Activated T-cell treated with anti-CD3 and anti-CD28 coated beads for 24 hours (primary cell): ENCODE results near the gene ELOVL6.
"Not testable (repeated sequence)": the region's sequence is repeated elsewhere in the genome, so short reads cannot be mapped to it uniquely, and the experiment has no call there.

ENCODE experiments used
- DNase-seq: peaks from one replicate; pipeline ENCODE4 v3.0.0-alpha.2; 2020; ENCODE audit warnings: low read depth

Gene ELOVL6

GRCh38 chr4:110196871-110197528 is 1.4 kb downstream of the ELOVL6 start:
- DNase-seq, result peak; percentile 37

DNA sequence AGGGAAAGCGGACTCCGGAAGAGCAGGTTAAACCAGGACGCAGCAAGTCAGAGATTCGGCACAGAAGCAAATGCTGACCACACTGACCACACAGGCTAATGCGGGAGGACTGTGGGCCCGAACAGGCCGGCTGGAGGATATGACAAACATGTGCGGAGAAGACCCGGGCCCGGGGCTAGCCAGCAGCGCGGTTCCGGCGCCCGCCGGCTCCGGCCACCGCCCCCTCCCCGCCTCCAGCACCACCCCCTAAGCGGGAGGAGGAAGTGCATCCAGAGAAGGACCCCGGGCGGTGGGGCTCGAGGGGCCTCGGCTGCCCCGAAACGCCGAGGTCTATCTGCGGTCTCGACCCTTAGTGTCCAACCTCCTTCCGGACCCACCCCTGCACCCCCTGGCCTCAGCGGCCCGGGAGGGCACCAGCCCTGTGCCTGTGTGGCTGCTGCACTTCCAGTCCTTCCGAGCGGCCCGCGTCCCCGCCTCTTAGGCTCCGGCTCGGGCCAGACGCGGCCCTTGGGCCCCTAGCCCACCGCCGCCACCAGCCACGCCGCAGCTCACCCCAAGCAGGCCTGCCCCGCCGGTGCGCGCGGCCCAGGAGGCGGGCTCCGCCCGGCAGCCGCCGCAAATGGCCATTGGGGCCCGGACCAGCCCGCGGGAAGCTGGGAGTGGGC is 2.1 kb downstream of the ELOVL6 start:
- peak; percentile 27 for DNase-seq

GRCh38 chr4:110195561-110196205 is 2.7 kb downstream of the ELOVL6 start:
- DNase-seq, result peak; percentile 5

GRCh38 chr4:110193822-110194761 is 4.3 kb downstream of the ELOVL6 start:
- peak; percentile 61 for DNase-seq

DNA sequence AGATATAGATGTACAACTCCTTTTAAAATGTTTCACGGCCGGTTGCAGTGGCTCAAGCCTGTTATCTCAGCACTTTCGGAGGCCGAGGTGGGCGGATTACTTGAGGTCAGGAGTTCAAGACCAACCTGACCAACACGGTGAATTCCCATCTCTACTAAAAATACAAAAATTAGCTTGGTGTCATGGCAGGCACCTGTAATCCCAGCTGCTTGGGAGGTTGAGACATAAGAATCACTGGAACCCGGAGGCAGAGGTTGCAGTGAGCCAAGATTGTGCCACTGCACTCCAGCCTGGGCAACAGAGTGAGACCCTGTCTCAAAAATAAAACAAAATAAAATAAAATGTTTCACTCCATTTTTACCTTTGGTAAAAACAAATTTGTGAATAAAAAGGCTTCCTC is 5.1 kb downstream of the ELOVL6 start:
- DNase-seq, result not testable (repeated sequence)

DNA sequence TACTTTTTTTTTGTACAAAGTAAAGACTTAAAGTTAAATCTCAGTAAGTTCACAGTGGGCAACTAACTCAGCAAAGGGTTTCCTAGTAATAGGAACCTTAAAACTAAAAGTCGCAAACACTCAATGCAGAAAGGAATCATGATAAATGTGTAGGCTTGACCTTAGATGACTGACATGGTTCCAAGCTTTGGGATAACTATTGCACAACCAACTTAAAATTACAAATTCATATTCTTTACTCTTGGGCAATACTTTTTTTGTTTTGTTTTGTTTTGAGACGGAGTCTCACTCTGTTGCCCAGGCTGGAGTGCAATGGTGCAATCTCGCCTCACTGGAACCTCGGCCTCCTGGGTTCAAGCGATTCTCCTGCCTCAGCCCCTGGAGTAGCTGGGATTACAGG is 8.2 kb downstream of the ELOVL6 start:
- no peak for DNase-seq

DNA sequence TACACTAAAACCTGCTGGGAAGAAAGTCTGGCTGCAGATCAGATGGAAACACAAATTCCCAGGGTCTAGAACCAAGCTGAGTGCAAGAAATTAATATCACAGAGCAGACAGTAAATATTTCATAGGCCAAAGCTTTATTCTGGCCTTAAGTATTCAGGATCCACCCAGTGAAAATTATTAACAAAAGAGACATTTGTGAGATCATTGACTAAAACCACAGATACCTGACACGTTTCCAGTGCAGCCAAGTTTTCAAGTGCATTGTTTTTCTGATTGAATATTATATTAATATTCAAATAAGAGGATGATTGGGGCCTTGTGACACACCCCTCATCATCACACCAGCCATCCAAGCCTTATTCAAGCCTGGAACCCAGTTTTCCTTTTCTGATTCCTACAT is 10.3 kb downstream of the ELOVL6 start:
- no peak for DNase-seq

DNA sequence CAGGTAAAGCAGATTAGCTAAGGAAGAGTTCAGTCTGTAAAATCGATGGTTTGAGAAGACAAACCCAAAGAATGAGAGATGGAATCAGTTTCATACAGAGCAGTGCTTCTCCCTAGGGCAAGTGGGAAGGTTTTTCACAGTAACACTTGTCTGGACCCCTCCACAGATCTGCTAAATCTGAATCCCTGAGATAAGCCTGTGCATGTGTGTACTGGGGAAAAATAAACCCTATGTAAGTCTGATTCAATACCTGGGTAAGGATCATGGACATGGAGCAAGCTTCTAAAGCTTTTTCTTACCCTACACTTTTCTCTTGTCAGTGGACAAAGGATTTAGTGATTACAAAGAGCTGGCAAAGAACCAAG is 13.6 kb downstream of the ELOVL6 start:
- DNase-seq, result no peak

DNA sequence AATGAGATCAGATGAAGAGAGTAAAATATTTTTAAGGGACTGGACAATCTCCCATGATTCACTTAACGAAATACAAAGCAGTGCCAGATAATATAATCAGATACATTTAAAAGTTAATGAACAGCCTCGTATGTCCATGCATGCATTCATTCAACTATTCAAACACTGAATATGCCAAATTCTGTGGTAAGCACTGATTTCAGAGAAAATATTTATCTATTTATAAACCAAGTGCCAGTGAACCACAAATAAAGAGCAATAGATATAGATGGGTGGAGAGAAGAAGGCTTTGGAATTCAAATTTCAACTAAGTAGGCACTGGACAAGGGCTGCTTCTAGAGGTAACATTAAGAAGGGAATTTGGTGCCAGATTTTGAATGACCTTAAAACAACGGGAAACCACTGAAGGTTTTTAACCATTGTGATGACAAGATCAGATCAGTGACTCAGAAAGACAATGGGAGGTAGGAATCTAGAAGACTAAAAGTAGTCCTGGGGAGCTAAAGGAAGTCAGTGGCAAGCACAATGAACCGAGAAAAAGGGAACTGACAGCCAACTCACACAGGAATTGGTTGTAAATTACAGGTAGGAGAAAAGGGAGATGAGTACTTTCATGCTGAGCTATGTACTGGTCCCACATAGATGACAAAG is 14.2 kb downstream of the ELOVL6 start:
- no peak for DNase-seq

DNA sequence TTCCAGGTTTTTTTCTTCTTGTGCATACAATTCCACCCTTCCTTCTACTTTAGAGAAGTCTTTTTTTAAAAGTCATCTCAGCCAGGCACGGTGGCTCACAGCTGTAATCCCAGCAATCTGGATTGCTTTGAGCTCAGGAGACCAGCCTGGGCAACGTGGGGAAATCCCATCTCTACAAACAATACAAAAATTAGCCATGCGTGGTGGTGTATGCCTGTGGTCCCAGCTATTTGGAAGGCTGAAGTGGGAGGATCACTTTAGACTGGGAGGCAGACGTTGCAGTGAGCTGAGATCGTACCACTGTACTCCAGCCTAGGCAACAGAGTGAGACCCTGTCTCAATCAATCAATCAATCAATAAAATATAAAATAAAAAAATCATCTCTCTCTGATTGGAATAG is 14.8 kb downstream of the ELOVL6 start:
- no peak for DNase-seq

- no peak for DNase-seq
Observed at GRCh38 chr4:110183058-110183457, 15.4 kb downstream of the ELOVL6 start.

DNA sequence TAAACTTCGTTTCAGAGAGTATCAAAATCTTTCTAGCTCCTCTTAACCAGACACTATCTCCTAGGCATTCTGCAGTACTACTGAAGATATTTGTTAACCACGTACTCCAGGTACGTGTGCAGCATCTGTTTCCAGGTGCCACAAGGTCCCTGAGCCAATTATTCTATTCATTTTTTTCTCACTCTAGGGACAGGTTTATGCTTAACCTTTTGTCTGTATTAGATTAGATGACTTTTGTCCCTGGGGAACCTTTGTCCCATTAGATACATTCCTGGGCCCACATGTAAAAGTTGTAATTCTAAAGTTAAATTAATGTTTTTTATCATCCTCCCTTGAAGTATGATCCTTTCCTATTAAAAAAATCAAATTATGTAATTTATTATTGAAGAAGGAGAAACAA is 16.5 kb downstream of the ELOVL6 start:
- no peak for DNase-seq

DNA sequence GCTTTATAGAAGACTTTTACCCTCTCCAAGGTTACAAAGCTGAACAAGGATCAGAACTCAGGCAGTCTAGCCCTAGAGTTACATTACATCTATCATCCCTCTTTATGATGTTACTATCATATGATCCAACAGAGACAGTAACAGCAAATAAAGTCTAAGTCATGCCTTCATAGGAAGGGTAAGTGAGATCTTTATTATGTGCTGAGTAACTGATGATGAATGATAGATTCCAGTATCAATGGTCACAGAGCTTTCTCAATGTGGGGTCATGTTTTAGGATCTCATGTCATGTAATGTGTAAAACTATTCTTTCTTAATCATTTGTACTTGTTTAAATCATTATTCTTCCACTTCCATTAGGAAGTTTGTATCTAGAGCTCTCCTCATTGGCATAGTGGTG is 22.8 kb downstream of the ELOVL6 start:
- no peak for DNase-seq

GRCh38 chr4:110172972-110173371 is 25.4 kb downstream of the ELOVL6 start:
- DNase-seq, result no peak

DNA sequence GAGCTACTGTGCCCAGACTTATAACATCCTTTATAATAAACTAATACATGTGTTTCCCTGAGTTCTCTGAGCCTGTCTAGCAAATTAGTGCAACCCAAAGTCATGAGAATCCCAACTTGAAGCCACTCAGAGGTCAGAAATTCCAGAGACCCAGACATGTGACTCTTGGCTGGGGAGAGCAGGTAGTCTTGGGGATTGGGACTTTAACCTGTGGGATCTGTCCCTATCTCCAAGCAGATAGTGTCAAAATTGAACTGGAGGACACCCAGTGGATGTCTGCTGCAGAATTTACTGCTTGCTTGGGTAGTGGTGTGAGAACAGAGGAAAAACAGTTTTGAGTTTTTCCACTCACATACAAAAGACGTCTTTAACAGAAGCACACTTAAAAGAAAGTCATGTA is 26.4 kb downstream of the ELOVL6 start:
- DNase-seq, result no peak

DNA sequence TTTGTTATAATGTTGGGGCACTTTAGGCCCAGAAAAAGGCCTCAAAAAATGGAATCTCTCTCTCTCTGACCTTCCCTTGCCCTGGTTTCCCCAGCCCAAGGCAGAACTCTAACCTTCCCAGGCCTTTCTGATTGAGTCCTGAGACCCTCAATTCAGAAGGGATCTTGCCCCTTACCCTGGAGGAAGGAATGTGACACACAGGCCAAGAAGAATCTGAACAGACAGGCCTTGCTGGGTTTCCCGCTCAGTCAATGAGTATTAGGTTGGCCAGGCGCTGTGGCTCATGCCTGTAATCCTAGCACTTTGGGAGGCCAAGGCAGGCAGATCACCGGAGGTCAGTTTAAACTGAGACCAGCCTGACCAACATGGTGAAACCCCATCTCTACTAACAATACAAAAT is 27.6 kb downstream of the ELOVL6 start:
- no peak for DNase-seq

- DNase-seq, result peak; percentile 52
Observed at GRCh38 chr4:110165382-110166286, 32.8 kb downstream of the ELOVL6 start.

- no peak for DNase-seq
Observed at GRCh38 chr4:110164856-110165255, 33.6 kb downstream of the ELOVL6 start.

GRCh38 chr4:110164251-110164650 is 34.2 kb downstream of the ELOVL6 start:
- DNase-seq, result no peak

- DNase-seq, result no peak
Observed at GRCh38 chr4:110163327-110164069, 34.9 kb downstream of the ELOVL6 start.
